Esophagus mucosa (tissue), 1 donor: ENCODE measurements around the gene TMEM170A. TPM values are rescaled to one million over a fixed set of nuclear protein-coding genes. Genes with fewer than 3 reads are reported as not detected.
"Not testable (repeated sequence)": the region's sequence is repeated elsewhere in the genome, so short reads cannot be mapped to it uniquely, and the experiment has no call there.

Source experiments
- ATAC-seq: fragments of 200-7000 bp; cut with Tn5 transposase; one replicate; pipeline ENCODE4 v1.9.1; 2020
- total RNA-seq: library from RNA; stranded (reverse); gene quantifications from one replicate; pipeline ENCODE4 v1.2.4, GENCODE V29; 2023
- donor health status: DM: yes; HTN: yes; CAD: no.

TMEM170A gene, protein sequence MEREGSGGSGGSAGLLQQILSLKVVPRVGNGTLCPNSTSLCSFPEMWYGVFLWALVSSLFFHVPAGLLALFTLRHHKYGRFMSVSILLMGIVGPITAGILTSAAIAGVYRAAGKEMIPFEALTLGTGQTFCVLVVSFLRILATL
- 11.1 TPM for total RNA-seq

- ATAC-seq = peak; percentile 99
Observed at GRCh38 chr16:75464122-75464918, at the start of gene TMEM170A. TMEM170A (minus strand) TSS chr16:75464689; CDS start chr16:75464600, 89 bp downstream.

- peak; percentile 96 for ATAC-seq
Observed at GRCh38 chr16:75506574-75506973, 42.1 kb upstream of the TMEM170A start.

DNA sequence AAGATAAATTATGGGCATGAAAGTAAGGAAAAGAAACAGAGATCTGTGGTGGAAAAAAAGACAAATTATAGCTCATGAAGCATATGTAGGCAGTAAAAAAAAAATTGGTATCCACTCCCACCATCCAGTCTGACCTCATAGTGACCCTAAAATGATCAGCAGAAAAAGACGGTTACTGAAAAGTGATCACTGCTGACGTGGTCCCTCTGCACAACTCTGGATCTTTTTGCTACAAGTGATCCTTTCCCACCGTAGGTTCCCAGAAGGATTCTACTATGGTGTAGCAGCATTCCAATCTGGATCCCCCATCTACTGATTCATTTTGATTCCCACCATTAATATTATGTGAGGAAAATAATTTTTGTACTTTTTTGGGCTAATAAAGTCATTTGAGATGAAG is 41.6 kb upstream of the TMEM170A start:
- ATAC-seq = no peak

DNA sequence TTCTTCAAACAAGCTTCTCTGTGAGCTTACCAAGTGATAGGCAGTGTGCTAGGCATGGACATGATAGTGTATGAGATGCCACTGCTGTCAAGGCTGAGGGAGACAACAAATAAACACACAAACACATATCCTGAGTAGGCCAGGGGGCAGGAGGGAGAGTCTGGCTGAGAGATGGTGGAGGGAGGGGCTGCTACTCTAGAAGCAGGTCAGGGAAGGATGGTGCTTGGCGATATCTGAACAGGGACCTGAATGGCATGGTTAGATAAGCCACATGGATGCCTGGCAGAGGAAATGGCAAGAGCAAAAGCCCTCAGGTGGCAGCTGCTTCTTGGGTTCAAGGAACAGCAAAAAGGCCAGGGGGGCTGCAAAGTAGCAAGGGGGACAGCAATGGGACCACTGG is 39.3 kb upstream of the TMEM170A start:
- ATAC-seq = no peak

DNA sequence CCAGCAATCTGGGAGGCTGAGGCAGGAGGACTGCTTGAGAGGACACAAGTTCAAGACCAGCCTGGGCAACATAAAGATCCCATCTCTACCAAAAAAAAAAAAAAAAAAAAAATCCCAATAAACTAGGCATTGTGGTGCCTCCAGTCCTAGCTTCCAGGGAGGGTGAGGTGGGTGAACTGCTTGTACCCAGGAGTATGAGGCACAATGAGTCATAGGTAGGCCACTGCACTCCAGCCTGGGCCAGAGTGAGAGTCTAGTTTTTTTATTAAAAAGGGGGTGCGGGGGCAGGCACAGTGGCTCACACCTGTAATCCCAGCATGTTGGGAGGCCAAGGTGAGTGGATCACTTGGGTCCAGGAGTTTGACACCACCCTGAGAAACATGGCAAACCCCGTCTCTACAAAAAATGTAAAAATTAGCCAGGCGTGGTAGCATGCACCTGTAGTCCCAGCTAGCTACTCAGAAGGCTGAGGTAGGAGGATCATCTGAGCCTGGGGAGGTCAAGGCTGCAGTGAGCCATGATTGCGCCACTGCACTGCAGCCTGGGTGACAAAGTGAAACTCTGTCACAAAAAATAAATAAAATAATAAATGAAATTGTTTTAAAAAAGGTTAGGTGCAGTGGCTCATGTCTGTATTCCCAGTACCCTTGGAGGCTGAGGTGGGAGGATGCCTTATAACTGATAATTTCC is 38.6 kb upstream of the TMEM170A start:
- ATAC-seq = no peak

DNA sequence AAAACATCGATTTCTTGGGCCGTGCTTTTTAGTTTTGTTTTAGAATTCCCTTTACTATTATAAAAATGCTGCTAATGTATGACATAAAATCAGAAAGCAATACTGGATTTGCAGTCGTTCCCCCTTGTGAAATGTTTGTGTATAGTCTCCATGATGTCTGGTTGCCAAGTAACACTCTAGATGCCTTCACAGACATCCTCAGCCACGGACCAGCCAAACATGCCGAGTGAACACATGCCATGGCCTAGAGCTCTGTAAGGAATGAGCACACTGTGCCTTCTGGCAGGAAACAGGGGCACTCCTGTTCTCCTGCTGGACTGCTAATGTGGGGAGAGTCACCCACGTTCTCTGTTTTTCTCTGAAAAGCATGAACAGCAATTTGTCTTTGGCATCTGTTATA is 37.3 kb upstream of the TMEM170A start:
- ATAC-seq = not testable (repeated sequence)

DNA sequence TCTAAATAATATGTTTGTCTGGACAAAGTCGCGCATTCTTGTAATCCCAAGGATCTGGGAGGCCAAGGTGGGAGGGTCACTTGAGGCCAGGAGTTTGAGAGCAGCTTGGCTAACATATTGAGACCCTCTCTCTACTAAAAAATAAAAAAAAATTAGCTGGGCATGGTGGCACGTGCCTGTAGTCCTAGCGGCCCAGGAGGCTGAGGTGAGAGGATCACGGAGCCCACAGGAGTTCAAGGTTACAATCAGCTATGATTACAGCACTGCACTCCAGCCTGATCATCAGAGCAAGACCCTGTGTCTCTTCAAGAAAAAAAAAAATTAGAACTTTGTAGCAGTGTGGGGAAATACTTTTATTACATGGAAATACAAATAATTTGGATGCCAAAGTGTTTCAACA is 36.9 kb upstream of the TMEM170A start:
- no peak for ATAC-seq

DNA sequence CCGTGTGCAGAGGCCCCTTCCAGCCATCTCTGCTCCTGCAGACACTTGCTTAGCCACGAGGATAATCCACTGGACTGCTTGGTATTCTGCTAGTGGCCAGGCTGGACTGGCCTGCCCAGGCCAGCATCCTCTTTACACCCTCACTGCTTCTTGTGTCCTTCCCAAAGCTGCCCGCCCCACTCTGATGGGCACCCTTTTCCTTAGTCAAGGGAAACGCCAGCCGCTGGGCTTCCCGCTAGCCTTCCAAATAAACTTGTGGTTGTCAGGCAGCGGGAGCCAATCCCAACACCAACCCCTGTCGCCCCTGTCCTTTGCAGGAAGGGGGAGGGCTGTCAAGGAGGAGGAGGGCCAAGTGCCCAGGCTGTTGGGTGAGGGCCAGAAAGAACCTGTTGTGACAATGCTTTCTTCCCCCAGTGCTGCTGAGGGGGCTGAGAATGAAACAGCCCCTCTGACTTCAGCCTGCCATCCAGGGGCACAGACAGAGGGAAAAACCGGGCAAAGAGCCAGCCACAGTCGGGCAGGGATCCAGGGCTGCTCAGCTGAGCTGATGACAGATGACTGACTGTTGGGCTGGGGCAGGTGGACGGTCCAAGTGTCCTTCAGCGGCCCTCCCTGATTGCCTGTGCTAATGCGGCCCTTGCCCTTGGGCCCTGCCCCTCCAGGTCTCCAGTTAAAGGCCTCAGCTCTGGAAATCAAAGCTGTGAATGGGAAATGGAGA is 34.3 kb upstream of the TMEM170A start:
- ATAC-seq = not testable (repeated sequence)

GRCh38 chr16:75497558-75497957 is 33.1 kb upstream of the TMEM170A start:
- ATAC-seq = no peak

- peak; percentile 65 for ATAC-seq
Observed at GRCh38 chr16:75495076-75495674, 30.7 kb upstream of the TMEM170A start, which contains the start of gene CHST6. CHST6 (minus strand) TSS chr16:75495441; CDS start chr16:75479828, 15,613 bp downstream.

GRCh38 chr16:75494661-75495075 is 30.2 kb upstream of the TMEM170A start:
- peak; percentile 31 for ATAC-seq

GRCh38 chr16:75494184-75494583 is 29.7 kb upstream of the TMEM170A start:
- ATAC-seq = no peak

GRCh38 chr16:75491876-75492275 is 27.4 kb upstream of the TMEM170A start:
- ATAC-seq = peak; percentile 41

- ATAC-seq = no peak
Observed at GRCh38 chr16:75488322-75488721, 23.8 kb upstream of the TMEM170A start.

DNA sequence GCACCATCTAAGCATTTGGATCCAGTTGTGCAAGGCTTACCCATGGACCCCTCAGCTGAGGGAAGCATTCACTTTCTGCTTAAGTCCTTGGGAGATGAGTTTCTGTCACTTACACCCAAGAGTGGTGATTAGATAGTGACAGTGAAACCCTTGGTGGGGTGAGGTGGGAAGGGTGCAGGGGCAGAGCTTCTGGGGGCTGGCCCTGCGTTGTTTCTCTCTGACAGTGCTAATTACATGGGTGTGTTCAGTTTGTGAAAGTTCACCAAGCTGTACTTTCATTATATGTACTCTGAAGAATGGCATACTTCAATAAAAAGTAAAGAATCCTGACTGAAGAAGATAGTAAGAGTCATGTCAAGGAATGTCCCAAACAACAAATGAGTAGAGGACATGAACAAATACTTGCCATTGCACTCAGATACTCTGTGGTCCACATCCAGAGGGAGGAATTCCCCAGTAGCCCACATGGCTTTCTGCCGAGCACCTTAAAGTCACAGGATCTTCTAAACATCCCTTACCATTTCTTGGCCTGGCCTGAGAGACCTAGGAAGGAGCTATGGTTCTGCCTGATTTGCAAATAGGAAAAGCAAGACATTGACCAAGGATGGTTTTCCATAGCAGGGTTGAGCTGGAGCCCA is 22.3 kb upstream of the TMEM170A start:
- no peak for ATAC-seq

DNA sequence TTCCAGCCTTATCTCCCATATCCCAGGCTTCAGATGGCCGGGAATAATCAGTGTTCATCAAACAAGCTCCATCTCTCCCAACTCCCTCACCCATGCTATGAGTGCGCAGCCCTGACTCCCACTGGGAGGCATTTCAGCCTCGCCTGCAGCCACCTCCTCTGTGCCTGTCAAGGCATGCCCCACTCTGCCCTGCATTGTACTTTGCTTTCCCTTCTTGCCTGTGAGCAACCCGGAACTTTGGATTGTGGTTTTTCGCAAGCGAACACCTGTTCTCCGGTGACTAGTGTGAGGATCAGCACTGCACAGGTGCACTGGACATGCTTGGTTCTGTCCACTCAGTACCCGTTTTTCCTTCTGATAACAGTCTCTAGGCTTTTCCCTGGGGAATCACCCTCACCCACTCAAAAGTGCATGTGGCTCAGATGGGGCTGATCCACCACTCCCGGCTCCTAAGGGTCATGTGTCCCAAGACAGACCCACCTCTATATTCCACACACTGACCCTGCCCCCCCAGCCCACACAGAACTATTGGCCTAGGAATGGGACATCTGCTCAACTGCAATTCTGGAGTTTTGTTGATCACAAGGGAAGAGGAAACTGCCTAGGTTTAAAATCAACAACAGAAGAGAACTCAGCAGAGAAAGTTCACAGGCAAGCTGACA is 21.7 kb upstream of the TMEM170A start:
- ATAC-seq = peak; percentile 90

DNA sequence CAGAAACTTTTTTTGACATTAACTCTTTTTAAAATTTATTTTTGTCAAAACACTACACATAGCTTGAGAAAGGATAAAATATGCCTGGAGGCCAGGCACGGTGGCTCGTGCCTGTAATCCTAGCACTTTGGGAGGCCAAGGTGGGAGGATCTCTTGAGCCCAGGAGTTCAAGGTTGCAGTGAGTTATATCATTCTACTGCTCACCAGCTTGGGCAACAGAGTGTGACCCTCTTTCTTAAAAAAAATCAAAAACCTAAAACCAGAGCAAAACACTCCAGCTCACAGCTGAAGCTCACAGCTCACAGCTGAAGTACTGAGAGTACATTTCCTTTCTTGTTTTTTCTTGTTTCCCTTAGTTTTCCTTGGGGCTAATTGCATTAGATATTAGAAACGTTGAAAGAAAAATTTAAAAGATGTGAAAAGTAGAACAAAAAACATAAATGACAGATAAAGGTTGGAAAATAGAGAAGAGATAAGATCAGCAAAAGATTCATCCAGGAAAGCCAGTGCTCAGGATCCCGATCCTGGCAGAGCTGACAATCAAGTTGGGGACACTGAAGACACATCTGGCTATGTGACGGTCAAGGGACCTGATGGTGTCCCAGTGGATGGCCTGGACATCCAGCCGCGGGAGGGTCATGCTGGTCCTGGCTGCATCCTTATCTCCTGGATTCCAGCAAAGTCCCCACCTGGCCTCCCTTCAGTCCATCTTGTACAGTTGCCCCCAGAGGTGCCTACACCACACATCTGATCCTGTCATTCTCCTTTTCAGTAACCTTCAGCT is 20.9 kb upstream of the TMEM170A start:
- no peak for ATAC-seq

DNA sequence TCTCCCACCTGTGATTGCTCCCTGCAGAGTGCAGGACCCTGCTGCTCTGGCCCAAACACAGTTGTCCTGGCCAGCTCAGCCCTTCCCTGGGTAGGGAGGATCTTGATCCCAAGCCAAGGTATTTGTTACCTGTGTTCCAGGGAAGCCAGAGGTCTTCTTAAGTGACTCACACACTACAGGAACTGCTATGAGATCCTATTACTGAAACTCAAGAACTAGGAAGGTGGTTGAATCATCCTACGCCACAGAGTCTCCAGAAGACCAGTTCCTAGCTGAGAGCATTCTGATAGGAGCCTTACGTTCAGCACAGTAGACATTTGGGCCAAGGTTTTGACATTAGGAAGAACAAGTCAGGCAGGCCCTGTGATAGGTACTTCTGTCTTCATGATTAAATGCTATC is 18.7 kb upstream of the TMEM170A start:
- peak; percentile 91 for ATAC-seq

GRCh38 chr16:75482434-75483205 is 18.1 kb upstream of the TMEM170A start:
- no peak for ATAC-seq

DNA sequence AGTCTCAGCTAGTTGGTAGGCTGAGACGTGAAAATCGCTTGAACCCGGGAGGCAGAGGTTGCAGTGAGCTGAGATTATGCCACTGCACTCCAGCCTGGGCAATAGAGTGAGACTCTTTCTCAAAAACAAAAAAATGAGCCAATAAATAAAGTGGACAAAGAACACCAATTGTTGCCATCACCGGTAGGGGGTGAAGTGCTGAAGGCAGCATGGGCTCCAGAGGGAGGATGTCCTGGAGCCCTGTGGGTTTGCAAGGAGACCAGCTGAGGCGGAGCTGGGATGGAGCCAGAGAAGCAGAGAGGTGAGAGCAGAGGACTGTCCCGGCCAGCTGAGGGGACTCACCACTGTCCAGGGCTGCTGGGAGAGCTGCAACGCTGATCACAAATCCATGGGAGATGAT is 17.0 kb upstream of the TMEM170A start:
- no peak for ATAC-seq
